ENCODE data around the gene DAPK2.

DNA sequence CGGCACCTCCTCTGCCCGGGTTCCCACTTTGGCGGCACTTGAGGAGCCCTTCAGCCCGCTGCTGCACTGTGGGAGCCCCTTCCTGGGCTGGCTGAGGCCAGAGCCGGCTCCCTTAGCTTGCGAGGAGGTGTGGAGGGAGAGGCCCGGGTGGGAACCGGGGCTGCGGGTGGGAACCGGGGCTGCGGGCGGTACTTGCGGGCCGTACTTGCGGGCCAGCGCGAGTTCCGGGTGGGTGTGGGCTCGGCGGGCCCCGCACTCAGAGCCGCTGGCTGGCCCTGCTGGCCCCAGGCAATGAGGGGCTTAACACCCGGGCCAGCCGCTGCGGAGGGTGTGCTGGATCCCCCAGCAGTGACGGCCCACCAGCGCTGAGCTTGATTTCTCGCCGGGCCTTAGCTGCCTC lies 14.4 kb upstream of the DAPK2 start:
- no peak for TF ChIP-seq POLR2AphosphoS5 (IDR thresholded peaks at IDR 0.05)
- TF ChIP-seq, protein P1, sequence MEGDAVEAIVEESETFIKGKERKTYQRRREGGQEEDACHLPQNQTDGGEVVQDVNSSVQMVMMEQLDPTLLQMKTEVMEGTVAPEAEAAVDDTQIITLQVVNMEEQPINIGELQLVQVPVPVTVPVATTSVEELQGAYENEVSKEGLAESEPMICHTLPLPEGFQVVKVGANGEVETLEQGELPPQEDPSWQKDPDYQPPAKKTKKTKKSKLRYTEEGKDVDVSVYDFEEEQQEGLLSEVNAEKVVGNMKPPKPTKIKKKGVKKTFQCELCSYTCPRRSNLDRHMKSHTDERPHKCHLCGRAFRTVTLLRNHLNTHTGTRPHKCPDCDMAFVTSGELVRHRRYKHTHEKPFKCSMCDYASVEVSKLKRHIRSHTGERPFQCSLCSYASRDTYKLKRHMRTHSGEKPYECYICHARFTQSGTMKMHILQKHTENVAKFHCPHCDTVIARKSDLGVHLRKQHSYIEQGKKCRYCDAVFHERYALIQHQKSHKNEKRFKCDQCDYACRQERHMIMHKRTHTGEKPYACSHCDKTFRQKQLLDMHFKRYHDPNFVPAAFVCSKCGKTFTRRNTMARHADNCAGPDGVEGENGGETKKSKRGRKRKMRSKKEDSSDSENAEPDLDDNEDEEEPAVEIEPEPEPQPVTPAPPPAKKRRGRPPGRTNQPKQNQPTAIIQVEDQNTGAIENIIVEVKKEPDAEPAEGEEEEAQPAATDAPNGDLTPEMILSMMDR (IDR thresholded peaks at IDR 0.05): no peak
- no peak for TF ChIP-seq POLR2A (IDR thresholded peaks at IDR 0.05)

All from transverse colon (tissue), 4 donors.